ENCODE data around the gene PTCH2. TPM values are rescaled to one million over a fixed set of nuclear protein-coding genes. Genes with fewer than 3 reads are reported as not detected.

PTCH2 gene
- total and polyA plus RNA-seq, 2 of the 13 experiments (the other 11 are each of a cell fraction or from before 2014, with no cell fraction given): 0.60 to 1.5 TPM

DNA sequence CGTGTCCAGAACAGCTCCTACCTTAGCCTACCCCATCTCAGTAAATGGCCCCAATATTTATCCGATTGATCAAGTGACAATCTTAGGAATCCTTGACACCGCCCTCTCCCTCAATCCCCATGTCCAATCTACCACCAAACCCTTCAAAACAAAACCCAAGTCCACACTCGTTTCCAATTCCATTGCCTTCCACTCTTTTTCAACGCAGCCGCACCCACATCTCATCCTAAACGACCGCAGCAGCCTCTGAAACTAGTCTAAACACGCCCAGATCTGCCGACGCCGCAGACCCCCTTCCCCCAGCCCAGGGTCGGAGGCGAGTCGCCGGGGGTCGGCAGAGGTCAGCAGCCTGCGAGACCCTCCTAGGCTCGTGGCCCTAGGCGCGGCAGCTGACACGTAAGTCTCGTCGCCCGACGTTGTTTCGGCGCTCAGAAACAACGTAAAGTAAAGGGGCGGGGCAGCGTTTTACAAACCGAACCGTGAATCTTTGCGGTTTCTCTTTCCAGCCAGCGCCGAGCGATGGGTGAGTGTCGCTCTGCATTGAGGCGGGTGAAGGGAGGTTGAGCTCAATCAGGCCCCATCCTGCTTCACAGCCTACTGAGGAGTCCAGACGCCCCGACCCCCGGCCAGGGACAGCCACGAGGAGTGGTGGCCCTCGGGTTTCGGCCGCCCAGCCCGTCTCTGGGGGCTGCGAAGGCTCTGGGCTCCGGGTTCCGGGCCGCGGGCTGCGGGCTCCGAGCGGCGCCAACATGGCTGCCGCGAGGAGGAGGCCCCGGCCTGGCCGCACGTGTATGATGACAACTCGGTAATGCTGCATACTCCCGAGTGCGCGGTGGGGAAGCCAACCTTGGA, 67.7 kb downstream of the PTCH2 start, which contains the start of gene RPS8 (continued):
- TF ChIP-seq YY1 (IDR thresholded peaks at IDR 0.05; ENCODE audit: insufficient read depth, insufficient replicate concordance, low read depth, low read length): peak; percentile 91
- no peak for TF ChIP-seq ZNF530 (CRISPR knock-in tag; IDR thresholded peaks at IDR 0.05; ENCODE audit: low read depth)
- TF ChIP-seq, protein P1, sequence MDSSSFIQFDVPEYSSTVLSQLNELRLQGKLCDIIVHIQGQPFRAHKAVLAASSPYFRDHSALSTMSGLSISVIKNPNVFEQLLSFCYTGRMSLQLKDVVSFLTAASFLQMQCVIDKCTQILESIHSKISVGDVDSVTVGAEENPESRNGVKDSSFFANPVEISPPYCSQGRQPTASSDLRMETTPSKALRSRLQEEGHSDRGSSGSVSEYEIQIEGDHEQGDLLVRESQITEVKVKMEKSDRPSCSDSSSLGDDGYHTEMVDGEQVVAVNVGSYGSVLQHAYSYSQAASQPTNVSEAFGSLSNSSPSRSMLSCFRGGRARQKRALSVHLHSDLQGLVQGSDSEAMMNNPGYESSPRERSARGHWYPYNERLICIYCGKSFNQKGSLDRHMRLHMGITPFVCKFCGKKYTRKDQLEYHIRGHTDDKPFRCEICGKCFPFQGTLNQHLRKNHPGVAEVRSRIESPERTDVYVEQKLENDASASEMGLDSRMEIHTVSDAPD (CRISPR knock-in tag; IDR thresholded peaks at IDR 0.05): no peak
- peak; percentile 88 for TF ChIP-seq ZNF234 (CRISPR knock-in tag; conservative IDR thresholded peaks at IDR 0.05)
- no peak; the same call in 1 of the 2 replicates for TF ChIP-seq GLI4 (CRISPR knock-in tag; IDR thresholded peaks at IDR 0.05; ENCODE audit: borderline replicate concordance)
- TF ChIP-seq ZNF749 (CRISPR knock-in tag; IDR thresholded peaks at IDR 0.05; ENCODE audit: borderline replicate concordance): peak; percentile 83; the same call in 1 of the 2 replicates
- no peak; the same call in 1 of the 2 replicates for TF ChIP-seq ZNF558 (CRISPR knock-in tag; IDR thresholded peaks at IDR 0.05; ENCODE audit: borderline replicate concordance)
- TF ChIP-seq ZNF75D (CRISPR knock-in tag; IDR thresholded peaks at IDR 0.05; ENCODE audit: borderline replicate concordance): 0 out of 2 replicates have a peak, but pooled peaks have one; percentile 89
- TF ChIP-seq ZNF10 (CRISPR knock-in tag; IDR thresholded peaks at IDR 0.05; ENCODE audit: borderline replicate concordance, low read depth): no peak
- no peak for TF ChIP-seq ZNF292 (CRISPR knock-in tag; IDR thresholded peaks at IDR 0.05; ENCODE audit: borderline replicate concordance, low read depth)
- peak; percentile 80 for TF ChIP-seq KAT7 (CRISPR knock-in tag; IDR thresholded peaks at IDR 0.05; ENCODE audit: borderline replicate concordance)
- peak; percentile 51; the same call in 1 of the 2 replicates for TF ChIP-seq NFE2L1 (CRISPR knock-in tag; IDR thresholded peaks at IDR 0.05; ENCODE audit: borderline replicate concordance)
- TF ChIP-seq, protein P2, sequence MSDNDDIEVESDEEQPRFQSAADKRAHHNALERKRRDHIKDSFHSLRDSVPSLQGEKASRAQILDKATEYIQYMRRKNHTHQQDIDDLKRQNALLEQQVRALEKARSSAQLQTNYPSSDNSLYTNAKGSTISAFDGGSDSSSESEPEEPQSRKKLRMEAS (IDR thresholded peaks at IDR 0.05): peak; percentile 92
- TF ChIP-seq TP53 (CRISPR knock-in tag; conservative IDR thresholded peaks at IDR 0.05): 0 out of 2 replicates have a peak, but pooled peaks have one; percentile 83
- peak; percentile 97 for TF ChIP-seq KAT8 (CRISPR knock-in tag; IDR thresholded peaks at IDR 0.05)
- peak; percentile 55; the same call in 1 of the 2 replicates for TF ChIP-seq ZKSCAN8 (CRISPR knock-in tag; IDR thresholded peaks at IDR 0.05; ENCODE audit: borderline replicate concordance)
- TF ChIP-seq, protein P3, sequence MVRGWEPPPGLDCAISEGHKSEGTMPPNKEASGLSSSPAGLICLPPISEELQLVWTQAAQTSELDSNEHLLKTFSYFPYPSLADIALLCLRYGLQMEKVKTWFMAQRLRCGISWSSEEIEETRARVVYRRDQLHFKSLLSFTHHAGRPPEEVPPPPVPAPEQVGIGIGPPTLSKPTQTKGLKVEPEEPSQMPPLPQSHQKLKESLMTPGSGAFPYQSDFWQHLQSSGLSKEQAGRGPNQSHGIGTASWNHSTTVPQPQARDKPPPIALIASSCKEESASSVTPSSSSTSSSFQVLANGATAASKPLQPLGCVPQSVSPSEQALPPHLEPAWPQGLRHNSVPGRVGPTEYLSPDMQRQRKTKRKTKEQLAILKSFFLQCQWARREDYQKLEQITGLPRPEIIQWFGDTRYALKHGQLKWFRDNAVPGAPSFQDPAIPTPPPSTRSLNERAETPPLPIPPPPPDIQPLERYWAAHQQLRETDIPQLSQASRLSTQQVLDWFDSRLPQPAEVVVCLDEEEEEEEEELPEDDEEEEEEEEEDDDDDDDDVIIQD (CRISPR knock-in tag; IDR thresholded peaks at IDR 0.05; ENCODE audit: low read depth): peak; percentile 58; the same call in 1 of the 2 replicates
- TF ChIP-seq, protein P4, sequence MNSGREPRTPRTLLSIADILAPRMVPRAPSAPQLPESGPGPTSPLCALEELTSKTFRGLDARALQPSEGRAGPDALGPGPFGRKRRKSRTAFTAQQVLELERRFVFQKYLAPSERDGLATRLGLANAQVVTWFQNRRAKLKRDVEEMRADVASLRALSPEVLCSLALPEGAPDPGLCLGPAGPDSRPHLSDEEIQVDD (CRISPR knock-in tag; IDR thresholded peaks at IDR 0.05; ENCODE audit: borderline replicate concordance): no peak
- no peak for TF ChIP-seq KLF13 (CRISPR knock-in tag; IDR thresholded peaks at IDR 0.05)
- TF ChIP-seq, protein P5, sequence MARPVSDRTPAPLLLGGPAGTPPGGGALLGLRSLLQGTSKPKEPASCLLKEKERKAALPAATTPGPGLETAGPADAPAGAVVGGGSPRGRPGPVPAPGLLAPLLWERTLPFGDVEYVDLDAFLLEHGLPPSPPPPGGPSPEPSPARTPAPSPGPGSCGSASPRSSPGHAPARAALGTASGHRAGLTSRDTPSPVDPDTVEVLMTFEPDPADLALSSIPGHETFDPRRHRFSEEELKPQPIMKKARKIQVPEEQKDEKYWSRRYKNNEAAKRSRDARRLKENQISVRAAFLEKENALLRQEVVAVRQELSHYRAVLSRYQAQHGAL (CRISPR knock-in tag; IDR thresholded peaks at IDR 0.05; ENCODE audit: not compliant biosample characterization): peak; percentile 86
- TF ChIP-seq PPARG (CRISPR knock-in tag; conservative IDR thresholded peaks at IDR 0.05): 0 out of 2 replicates have a peak, but pooled peaks have one; percentile 49

Measured in HepG2 (cell line).